Measurements from ENCODE around the gene FAM3C.

Gene FAM3C

DNA sequence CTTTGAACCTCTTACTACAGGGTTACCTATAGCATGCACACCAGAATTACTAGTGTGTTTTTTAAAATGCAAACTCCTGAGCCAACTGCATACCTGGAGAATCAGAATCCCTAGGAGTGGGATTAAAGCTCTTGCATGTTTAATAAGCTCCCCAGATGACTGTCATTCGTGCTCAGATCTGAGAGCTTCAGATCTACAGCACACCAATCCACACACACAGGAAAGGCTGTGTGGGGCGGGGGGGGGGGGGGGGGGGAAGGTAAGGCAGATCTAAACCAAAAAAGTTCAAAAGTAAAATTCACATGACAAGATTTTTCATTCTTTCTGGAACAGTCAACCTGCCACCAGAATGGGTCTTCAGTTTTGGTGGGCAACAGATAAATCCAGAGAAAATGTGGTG, 5.5 kb downstream of the FAM3C start:
- no peaks in the 10 kb centered on the region for H3K4me1 ChIP-seq (ENCODE audit: insufficient read depth, insufficient read length)
- TF ChIP-seq ZNF274 (IDR thresholded peaks at IDR 0.05; ENCODE audit: low read depth, low read length): no peak
- TF ChIP-seq SUZ12 (IDR thresholded peaks at IDR 0.05; ENCODE audit: extremely low read depth, insufficient read depth, insufficient read length): no peak
- TF ChIP-seq YY1 (IDR thresholded peaks at IDR 0.05; ENCODE audit: insufficient read depth, insufficient read length): no peak
- H3K36me3 ChIP-seq (ENCODE audit: insufficient read depth, insufficient read length, low read length): peaks cover 20% of the 10 kb centered on the region
- no peak overlapping the region for H3K4me3 ChIP-seq (ENCODE audit: insufficient read length, low read depth)
- no peak overlapping the region for H3K9ac ChIP-seq (ENCODE audit: insufficient read length, low read depth)
- no peaks in the 10 kb centered on the region for H3K27me3 ChIP-seq (ENCODE audit: insufficient read depth, insufficient read length)
- peaks cover 10% of the 10 kb centered on the region for H3K9me3 ChIP-seq (ENCODE audit: insufficient read depth, low read length)
- DNase-seq (ENCODE audit: low read depth, low spot score): no peak

DNA sequence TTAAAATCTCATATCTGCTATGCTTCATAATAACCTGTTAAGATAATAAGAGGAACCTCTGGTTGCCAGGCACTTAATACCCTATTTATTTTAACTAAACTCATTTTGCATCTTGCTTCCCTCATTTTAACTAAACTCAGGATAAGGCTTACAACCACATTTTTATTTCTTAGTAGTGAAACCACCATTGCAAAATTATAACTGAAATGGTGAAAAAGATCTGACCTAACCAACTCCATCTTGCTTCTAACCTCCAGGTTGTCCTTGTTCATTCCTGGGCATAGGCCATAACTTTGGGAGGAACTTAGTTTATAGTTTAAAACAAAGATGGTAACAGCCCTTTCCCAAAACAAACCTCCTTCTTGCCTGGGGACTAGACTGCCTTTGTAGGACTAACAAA, 6.0 kb downstream of the FAM3C start:
- Histone ChIP-seq H3K4me3 (ENCODE audit: insufficient read length, low read depth) (no peak overlapping the region), H3K9me3 (ENCODE audit: insufficient read depth, low read length) (peaks cover 10% of the 10 kb centered on the region), H3K9ac (ENCODE audit: insufficient read length, low read depth) (no peak overlapping the region), H3K27me3 (ENCODE audit: insufficient read depth, insufficient read length) (no peaks in the 10 kb centered on the region), H3K36me3 (ENCODE audit: insufficient read depth, insufficient read length, low read length) (peaks cover 20% of the 10 kb centered on the region), H3K4me1 (ENCODE audit: insufficient read depth, insufficient read length) (no peaks in the 10 kb centered on the region)
- no peak for DNase-seq (ENCODE audit: low read depth, low spot score)
- TF ChIP-seq SUZ12 (IDR thresholded peaks at IDR 0.05; ENCODE audit: extremely low read depth, insufficient read depth, insufficient read length) (no peak), YY1 (IDR thresholded peaks at IDR 0.05; ENCODE audit: insufficient read depth, insufficient read length) (no peak), ZNF274 (IDR thresholded peaks at IDR 0.05; ENCODE audit: low read depth, low read length) (no peak)

DNA sequence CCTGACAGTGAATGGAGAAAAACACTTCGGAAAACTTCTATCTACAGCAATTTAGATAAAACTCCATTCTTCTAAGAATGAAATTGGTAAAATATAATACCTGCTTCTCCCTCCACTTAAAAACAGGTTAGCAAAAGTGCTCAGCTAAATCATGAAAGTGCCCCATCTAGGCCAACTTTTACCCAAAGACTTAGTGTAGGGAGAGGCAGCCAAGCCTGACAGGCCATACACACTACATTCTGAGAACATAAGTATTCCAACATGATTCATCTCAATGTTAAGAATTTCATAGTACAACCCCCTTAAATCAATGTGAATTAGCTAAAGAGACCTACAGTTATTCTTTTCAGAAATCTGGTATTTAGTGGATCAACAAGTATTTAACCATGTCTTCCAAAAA, 7.2 kb downstream of the FAM3C start:
- Histone ChIP-seq H3K4me3 (ENCODE audit: insufficient read length, low read depth) (no peak overlapping the region), H3K36me3 (ENCODE audit: insufficient read depth, insufficient read length, low read length) (peaks cover 14% of the 10 kb centered on the region), H3K27me3 (ENCODE audit: insufficient read depth, insufficient read length) (no peaks in the 10 kb centered on the region), H3K9ac (ENCODE audit: insufficient read length, low read depth) (no peak overlapping the region), H3K4me1 (ENCODE audit: insufficient read depth, insufficient read length) (no peaks in the 10 kb centered on the region), H3K9me3 (ENCODE audit: insufficient read depth, low read length) (peaks cover 10% of the 10 kb centered on the region)
- DNase-seq (ENCODE audit: low read depth, low spot score): no peak
- TF ChIP-seq ZNF274 (IDR thresholded peaks at IDR 0.05; ENCODE audit: low read depth, low read length): no peak
- no peak for TF ChIP-seq SUZ12 (IDR thresholded peaks at IDR 0.05; ENCODE audit: extremely low read depth, insufficient read depth, insufficient read length)
- TF ChIP-seq YY1 (IDR thresholded peaks at IDR 0.05; ENCODE audit: insufficient read depth, insufficient read length): no peak

DNA sequence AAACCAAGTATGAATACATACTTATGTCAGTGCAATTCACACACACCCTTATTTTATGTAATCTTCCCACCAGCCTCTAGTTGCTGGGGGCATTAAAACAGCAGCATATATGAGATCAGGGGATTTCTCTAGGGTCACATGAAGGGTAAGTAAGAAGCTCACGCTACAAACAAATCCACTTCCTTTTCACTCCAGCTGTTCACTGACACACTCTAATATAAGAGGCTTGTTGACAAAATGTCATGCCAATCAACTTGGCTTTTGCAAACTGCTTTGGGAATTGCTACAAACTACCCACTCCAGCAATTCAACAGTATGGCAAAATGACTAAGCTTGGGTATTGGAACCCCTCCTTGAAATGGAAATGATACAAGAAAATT, 10.3 kb downstream of the FAM3C start:
- DNase-seq (ENCODE audit: low read depth, low spot score): no peak
- Histone ChIP-seq H3K4me3 (ENCODE audit: insufficient read length, low read depth) (no peak overlapping the region), H3K9me3 (ENCODE audit: insufficient read depth, low read length) (no peaks in the 10 kb centered on the region), H3K4me1 (ENCODE audit: insufficient read depth, insufficient read length) (no peaks in the 10 kb centered on the region), H3K27me3 (ENCODE audit: insufficient read depth, insufficient read length) (no peaks in the 10 kb centered on the region), H3K36me3 (ENCODE audit: insufficient read depth, insufficient read length, low read length) (peaks cover 13% of the 10 kb centered on the region), H3K9ac (ENCODE audit: insufficient read length, low read depth) (no peak overlapping the region)
- no peak for TF ChIP-seq ZNF274 (IDR thresholded peaks at IDR 0.05; ENCODE audit: low read depth, low read length)
- no peak for TF ChIP-seq SUZ12 (IDR thresholded peaks at IDR 0.05; ENCODE audit: extremely low read depth, insufficient read depth, insufficient read length)
- no peak for TF ChIP-seq YY1 (IDR thresholded peaks at IDR 0.05; ENCODE audit: insufficient read depth, insufficient read length)

DNA sequence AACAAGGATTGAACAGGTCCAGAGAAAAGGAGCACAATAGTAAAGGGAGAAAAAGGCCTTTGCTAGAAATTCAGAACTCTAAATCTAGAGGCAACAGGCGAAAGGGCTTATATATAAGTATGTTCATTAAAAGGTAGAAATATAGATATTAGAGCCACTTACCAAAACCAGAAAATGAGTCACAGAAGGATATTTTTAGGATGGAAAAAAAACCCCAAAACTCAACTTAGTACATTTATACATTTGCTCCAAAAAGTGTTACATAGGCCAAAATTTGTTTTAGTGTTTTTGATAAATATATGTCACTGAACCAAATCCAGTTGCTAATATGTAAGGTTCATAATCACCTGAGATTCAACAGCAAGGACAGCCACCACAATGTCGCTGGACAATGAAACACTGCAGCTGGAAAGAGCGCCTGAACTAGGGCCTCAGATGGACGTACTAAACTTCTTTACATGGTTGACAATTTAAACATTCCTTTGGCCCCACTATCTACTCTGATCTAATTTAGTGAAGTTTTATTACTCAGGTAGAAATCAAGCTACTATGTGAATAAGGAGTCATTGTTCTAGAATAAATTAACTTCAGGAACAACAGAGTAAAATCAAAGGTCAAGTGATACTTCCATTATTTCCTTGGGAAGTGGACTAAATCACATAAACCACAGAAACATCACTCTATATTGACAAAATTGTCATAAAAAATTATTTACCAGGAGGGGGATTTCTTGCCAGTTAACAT, 10.9 kb downstream of the FAM3C start:
- Histone ChIP-seq H3K4me3 (ENCODE audit: insufficient read length, low read depth) (no peak overlapping the region), H3K4me1 (ENCODE audit: insufficient read depth, insufficient read length) (no peaks in the 10 kb centered on the region), H3K27me3 (ENCODE audit: insufficient read depth, insufficient read length) (no peaks in the 10 kb centered on the region), H3K9me3 (ENCODE audit: insufficient read depth, low read length) (no peaks in the 10 kb centered on the region), H3K36me3 (ENCODE audit: insufficient read depth, insufficient read length, low read length) (peaks cover 13% of the 10 kb centered on the region), H3K9ac (ENCODE audit: insufficient read length, low read depth) (no peak overlapping the region)
- no peak for TF ChIP-seq SUZ12 (IDR thresholded peaks at IDR 0.05; ENCODE audit: extremely low read depth, insufficient read depth, insufficient read length)
- TF ChIP-seq ZNF274 (IDR thresholded peaks at IDR 0.05; ENCODE audit: low read depth, low read length): no peak
- no peak for TF ChIP-seq YY1 (IDR thresholded peaks at IDR 0.05; ENCODE audit: insufficient read depth, insufficient read length)
- DNase-seq (ENCODE audit: low read depth, low spot score): no peak

DNA sequence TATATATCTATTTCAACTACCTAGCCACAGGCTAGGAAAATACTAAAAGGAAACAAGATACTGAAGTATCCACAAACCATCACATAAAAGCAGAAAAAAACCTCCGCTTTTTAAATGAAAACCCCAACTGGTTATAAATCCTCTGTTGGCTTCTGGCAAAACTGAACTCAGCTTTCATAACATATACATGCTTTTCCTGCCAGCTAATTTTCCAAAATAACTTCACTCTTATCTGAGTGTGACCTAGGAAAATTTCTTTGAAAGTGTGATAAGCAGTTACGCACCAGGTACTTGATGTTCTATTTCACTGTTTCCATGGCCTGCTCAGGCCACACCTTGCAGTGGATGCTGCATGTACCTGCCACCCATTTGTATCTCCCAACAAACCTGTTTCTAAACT, 11.8 kb downstream of the FAM3C start:
- no peaks in the 10 kb centered on the region for H3K4me1 ChIP-seq (ENCODE audit: insufficient read depth, insufficient read length)

DNA sequence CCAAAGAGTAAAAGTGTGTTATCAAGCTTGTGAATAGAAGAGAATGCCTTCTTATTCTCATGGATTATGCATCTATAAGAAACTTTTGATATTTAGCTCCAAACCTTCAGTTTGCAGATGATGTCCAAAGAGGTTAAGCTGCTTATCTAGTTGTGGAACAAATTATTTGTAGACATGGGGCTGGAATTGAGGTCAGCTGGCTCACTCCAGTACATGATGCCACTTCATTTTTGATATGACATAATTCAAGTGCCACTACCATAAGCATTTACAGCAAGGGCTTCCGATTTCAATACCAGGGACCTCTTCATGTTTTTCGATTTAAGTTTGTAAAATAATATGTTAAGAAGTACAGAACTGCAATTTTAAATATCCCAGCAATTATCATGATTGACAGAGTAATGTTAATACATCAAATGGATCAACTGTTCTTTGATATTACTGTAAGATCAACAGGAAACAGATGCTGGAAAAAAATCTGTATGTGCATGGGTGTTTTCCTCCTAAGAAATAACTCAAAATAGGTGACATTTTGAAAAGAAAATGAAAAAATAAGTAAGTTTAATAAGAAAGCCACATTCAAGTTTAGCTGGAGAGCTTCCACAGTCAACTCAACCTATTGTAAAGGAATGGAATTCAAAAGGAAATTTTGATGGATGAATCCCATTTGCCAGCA, 12.7 kb downstream of the FAM3C start:
- Histone ChIP-seq H3K9me3 (ENCODE audit: insufficient read depth, low read length) (no peaks in the 10 kb centered on the region), H3K36me3 (ENCODE audit: insufficient read depth, insufficient read length, low read length) (peaks cover 24% of the 10 kb centered on the region), H3K9ac (ENCODE audit: insufficient read length, low read depth) (no peak overlapping the region), H3K4me1 (ENCODE audit: insufficient read depth, insufficient read length) (no peaks in the 10 kb centered on the region), H3K27me3 (ENCODE audit: insufficient read depth, insufficient read length) (no peaks in the 10 kb centered on the region), H3K4me3 (ENCODE audit: insufficient read length, low read depth) (no peak overlapping the region)
- DNase-seq (ENCODE audit: low read depth, low spot score): no peak
- TF ChIP-seq ZNF274 (IDR thresholded peaks at IDR 0.05; ENCODE audit: low read depth, low read length) (no peak), YY1 (IDR thresholded peaks at IDR 0.05; ENCODE audit: insufficient read depth, insufficient read length) (no peak), SUZ12 (IDR thresholded peaks at IDR 0.05; ENCODE audit: extremely low read depth, insufficient read depth, insufficient read length) (no peak)

More for the DNA sequence above, 11.8 kb downstream of the FAM3C start:
- H3K4me3 ChIP-seq (ENCODE audit: insufficient read length, low read depth): no peak overlapping the region
- H3K27me3 ChIP-seq (ENCODE audit: insufficient read depth, insufficient read length): no peaks in the 10 kb centered on the region
- H3K9ac ChIP-seq (ENCODE audit: insufficient read length, low read depth): no peak overlapping the region
- no peaks in the 10 kb centered on the region for H3K9me3 ChIP-seq (ENCODE audit: insufficient read depth, low read length)
- DNase-seq (ENCODE audit: low read depth, low spot score): no peak
- no peak for TF ChIP-seq SUZ12 (IDR thresholded peaks at IDR 0.05; ENCODE audit: extremely low read depth, insufficient read depth, insufficient read length)
- TF ChIP-seq ZNF274 (IDR thresholded peaks at IDR 0.05; ENCODE audit: low read depth, low read length): no peak
- TF ChIP-seq YY1 (IDR thresholded peaks at IDR 0.05; ENCODE audit: insufficient read depth, insufficient read length): no peak
- peaks cover 20% of the 10 kb centered on the region for H3K36me3 ChIP-seq (ENCODE audit: insufficient read depth, insufficient read length, low read length)
